HG03342 (cell line): Measurements from ENCODE around the gene MORN3.

Source experiments
- ATAC-seq: cut with Tn5 transposase; IDR thresholded peaks from one replicate; pipeline ENCODE4 v1.9.1; 2021; ENCODE audit warnings: mild to moderate bottlenecking, moderate library complexity; ENCODE audit not compliant: unreplicated experiment

MORN3 gene

DNA sequence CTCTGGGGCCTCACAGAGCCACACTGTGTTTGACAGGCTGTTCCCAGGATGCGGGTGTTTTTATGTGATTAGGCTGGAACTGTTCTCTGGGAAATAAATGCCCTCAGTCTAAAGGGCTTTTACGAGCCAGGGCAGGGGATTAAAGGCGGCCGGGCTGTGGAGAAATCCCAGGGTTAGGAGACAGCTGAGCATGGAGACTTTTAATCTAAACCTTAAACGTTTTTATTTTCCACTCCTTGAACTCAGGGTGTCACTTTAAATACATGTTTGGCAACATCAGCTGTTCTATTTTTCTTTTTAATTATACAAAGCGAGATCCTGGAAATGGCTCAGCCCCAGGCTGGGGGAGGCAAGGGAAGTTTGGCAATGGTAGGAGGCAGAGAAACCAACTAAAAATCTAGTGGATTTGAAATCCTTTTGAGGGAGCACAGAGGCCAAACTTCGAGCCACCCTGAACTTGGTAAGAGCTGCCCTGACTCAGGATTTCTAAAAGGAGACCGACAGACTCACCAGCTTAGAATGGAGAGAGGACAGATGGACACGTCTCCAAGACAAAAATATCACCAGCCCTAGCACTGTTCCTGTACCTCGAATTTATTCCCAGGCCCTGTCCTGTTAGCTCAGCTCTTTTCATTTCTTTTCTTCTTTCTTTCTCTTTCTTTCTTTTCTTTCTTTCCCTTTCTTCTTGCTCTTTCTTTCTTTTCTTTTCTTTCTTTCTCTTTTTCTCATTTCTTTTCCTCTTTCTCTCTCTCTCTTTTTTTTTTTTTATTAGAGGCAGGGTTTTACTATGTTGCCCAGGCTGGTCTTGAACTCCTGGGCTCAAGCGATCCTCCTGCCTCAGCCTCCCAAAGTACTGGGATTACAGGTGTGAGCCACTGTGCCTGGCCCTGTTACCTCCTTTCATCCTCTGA is 59.0 kb downstream of the MORN3 start:
- no peak for ATAC-seq

DNA sequence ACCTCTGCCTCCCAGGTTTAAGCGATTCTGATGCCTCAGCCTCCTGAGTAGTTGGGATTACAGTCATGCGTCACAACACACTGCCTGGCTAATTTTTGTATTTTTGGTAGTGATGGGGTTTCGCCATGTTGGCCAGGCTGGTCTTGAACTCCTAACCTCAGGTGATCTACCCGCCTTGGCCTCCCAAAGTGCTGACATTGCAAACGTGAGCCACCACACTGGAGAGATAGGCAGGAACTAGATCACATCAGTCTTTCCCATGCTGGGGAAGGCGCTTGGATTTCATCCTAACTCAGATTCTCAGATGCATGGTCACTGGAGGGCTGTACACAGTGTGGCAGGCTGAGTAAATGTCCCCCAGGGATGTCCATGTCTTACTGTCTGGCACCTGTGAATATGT is 61.2 kb downstream of the MORN3 start:
- ATAC-seq: no peak

DNA sequence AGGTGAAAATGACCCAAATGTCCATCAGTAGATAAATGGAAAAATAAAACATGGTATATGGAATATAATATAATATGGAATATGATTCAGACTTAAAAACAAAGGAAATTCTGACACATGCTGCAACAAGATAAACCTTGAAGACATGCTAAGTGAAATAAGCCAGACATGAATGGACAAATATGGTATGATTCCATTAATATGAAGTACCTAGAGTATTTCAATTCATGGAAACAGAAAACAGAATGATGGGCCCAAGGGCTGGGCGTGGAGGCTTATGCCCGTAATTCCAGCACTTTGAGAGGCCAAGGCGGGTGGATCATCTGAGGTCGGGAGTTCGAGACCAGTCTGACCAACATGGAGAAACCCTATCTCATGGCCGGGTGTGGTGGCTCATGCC is 65.9 kb downstream of the MORN3 start:
- no peak for ATAC-seq

DNA sequence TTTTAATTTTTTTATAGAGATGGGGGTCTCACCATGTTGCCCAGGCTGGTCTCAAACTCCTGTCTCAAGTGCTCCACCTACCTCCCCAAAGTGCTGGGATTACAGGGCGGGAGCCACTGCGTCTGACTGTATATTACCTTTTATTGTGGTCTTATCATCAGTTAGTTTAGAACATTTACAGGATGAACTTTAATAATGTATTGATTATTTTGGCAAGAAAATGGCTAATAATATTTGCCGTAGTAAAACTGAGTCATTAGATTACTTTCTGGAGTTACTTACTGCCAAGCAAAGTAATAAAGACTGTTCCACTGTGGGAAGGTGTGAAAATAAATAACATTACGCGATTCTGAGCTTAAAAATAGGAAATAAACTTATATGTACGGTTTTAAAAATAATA is 66.7 kb downstream of the MORN3 start:
- no peak for ATAC-seq

DNA sequence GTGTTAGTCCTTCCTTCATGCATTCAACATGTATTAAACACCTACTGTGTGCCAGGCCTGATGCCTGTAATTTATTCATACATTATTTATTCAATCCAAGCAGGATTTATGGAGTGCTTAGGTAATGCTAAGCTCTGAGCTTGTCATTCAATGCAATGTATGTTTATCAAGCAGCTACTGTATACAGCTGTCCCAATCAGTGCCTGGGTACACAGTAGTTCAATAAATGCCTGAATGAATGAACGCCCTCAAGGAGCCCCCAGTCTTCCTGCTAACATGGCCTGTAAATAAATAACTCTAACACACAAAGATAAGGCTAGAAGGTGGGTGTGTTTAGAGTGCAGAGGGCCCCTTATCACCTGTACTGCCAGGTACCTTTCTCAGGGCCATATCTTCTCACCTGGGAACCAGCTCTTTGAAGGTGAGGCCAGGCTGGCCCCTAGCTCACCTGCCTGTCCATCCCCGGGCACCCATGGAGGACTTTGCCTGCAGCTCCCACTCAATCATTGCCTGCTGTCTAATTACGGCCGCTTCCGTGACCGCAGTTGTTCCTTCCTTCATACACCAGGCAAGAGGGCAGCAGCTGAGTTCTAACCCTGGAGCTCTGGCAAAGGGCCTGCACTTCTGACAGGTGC is 68.6 kb downstream of the MORN3 start:
- ATAC-seq: no peak
